ACHN (cell line): ENCODE results near the gene AGAP1.
A peak's percentile ranks its signal among the peaks of the same experiment; 100 is the strongest.

Experiments used
- DNase-seq: peaks from one replicate; pipeline ENCODE4 v3.0.0-alpha.2; 2015
- in situ Hi-C: cut with HindIII; loops from 2 replicates; pipeline ENCODE4 v1.10.0; 2017; ENCODE audit warnings: low sequenced_read_pairs, low pct_ligation_motif_present, low pct_unique_long_range_greater_than_20kb

Gene AGAP1

GRCh38 chr2:235722869-235723268 lies 229.0 kb downstream of the AGAP1 start:
- no peak for DNase-seq
- in situ Hi-C loops = no loop called here

- no peak for DNase-seq
- in situ Hi-C loops = no loop called here
Observed at GRCh38 chr2:235723371-235723770, 229.5 kb downstream of the AGAP1 start.

- in situ Hi-C loops = no loop called here
- DNase-seq = no peak
Observed at GRCh38 chr2:235723811-235724465, 230.1 kb downstream of the AGAP1 start.

GRCh38 chr2:235725016-235725489 lies 231.2 kb downstream of the AGAP1 start:
- in situ Hi-C loops = no loop called here
- no peak for DNase-seq

- DNase-seq = no peak
- in situ Hi-C loops = no loop called here
Observed at GRCh38 chr2:235725841-235726240, 232.0 kb downstream of the AGAP1 start.

GRCh38 chr2:235726554-235726953 lies 232.7 kb downstream of the AGAP1 start:
- in situ Hi-C loops = no loop called here
- DNase-seq = no peak

GRCh38 chr2:235727174-235727573 lies 233.3 kb downstream of the AGAP1 start:
- DNase-seq = no peak
- in situ Hi-C loops = no loop called here

- no peak for DNase-seq
- in situ Hi-C loops = no loop called here
Observed at GRCh38 chr2:235727891-235728799, 234.3 kb downstream of the AGAP1 start.

- DNase-seq = no peak
- in situ Hi-C loops = no loop called here
Observed at GRCh38 chr2:235728800-235729556, 235.1 kb downstream of the AGAP1 start.

- DNase-seq = no peak
Observed at GRCh38 chr2:235729557-235729947, 235.7 kb downstream of the AGAP1 start.

GRCh38 chr2:235730115-235730514 lies 236.3 kb downstream of the AGAP1 start:
- in situ Hi-C loops = no loop called here
- DNase-seq = no peak

More at GRCh38 chr2:235729557-235729947, 235.7 kb downstream of the AGAP1 start:
- in situ Hi-C loops = no loop called here

GRCh38 chr2:235733761-235734160 lies 239.9 kb downstream of the AGAP1 start:
- in situ Hi-C loops = no loop called here
- no peak for DNase-seq

GRCh38 chr2:235734168-235734567 lies 240.3 kb downstream of the AGAP1 start:
- in situ Hi-C loops = no loop called here
- no peak for DNase-seq

- in situ Hi-C loops = no loop called here
- no peak for DNase-seq
Observed at GRCh38 chr2:235734688-235735231, 240.9 kb downstream of the AGAP1 start.

GRCh38 chr2:235737396-235737795 lies 243.6 kb downstream of the AGAP1 start:
- in situ Hi-C loops = no loop called here
- DNase-seq = no peak

GRCh38 chr2:235737840-235738239 lies 244.0 kb downstream of the AGAP1 start:
- DNase-seq = no peak
- in situ Hi-C loops = no loop called here

- in situ Hi-C loops = no loop called here
- DNase-seq = no peak
Observed at GRCh38 chr2:235739704-235740415, 246.0 kb downstream of the AGAP1 start.

GRCh38 chr2:235740821-235741220 lies 247.0 kb downstream of the AGAP1 start:
- in situ Hi-C loops = no loop called here
- peak; percentile 52 for DNase-seq
